Measurements from ENCODE around the gene SPRR2B. TPM values are rescaled to one million over a fixed set of nuclear protein-coding genes. Genes with fewer than 3 reads are reported as not detected.
"Not testable (repeated sequence)": the region's sequence is repeated elsewhere in the genome, so short reads cannot be mapped to it uniquely, and the experiment has no call there.

Gene SPRR2B
- total and polyA plus RNA-seq, 2 experiments from 2014 or later, result not detected

- Histone ChIP-seq H3K9me2 (replicated peaks; ENCODE audit: insufficient read depth) (no peaks in the 10 kb centered on the region), H3K4me2 (no peak overlapping the region), H3K27ac (no peak overlapping the region), H3K4me1 (ENCODE audit: insufficient read depth) (no peaks in the 10 kb centered on the region), H4K20me1 (ENCODE audit: insufficient read depth, poor library complexity, severe bottlenecking) (no peaks in the 10 kb centered on the region), H3K4me3 (no peak overlapping the region), H3K27me3 (no peaks in the 10 kb centered on the region), H3K36me3 (replicated peaks; ENCODE audit: insufficient read depth, low read depth) (no peaks in the 10 kb centered on the region), H3K79me2 (no peaks in the 10 kb centered on the region), H2AFZ (no peak overlapping the region), H3K9me3 (ENCODE audit: low read depth) (no peaks in the 10 kb centered on the region)
- no peak for DNase-seq (ENCODE audit: low spot score)
- WGBS (ENCODE audit: low lambda C conversion rate, missing lambda C conversion rate), result 52% methylated on average over 1 of the region's 1 CpG
- TF ChIP-seq EZH2phosphoT487 (IDR thresholded peaks at IDR 0.05; ENCODE audit: low read depth, severe bottlenecking, unreplicated experiment) (no peak), CTCF (IDR thresholded peaks at IDR 0.05; ENCODE audit: poor library complexity) (no peak), EZH2 (IDR thresholded peaks at IDR 0.05; ENCODE audit: borderline replicate concordance) (no peak)
Measured at GRCh38 chr1:153024413-153024812, 47.0 kb downstream of the SPRR2B start.

DNA sequence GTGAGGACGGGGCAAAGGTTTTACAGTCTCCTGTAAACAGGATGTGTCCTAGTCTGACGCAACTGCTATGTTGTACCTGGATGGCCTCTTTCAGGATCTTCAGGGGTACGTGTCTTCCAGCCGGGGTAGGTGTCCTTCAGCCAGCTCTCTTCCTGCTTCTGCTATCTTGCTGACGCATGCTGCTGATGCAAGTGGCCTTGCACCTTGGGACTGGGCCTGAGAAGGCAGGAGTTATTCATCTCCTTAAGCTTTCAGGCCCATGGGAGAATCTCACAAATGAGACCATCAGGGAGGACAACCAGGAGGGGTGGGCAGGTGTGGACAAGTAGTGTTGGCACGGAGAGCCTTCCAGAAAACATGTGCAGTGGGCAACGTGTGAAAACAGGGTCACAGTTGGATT, 48.3 kb downstream of the SPRR2B start:
- Histone ChIP-seq H3K79me2 (no peaks in the 10 kb centered on the region), H3K27me3 (no peaks in the 10 kb centered on the region), H3K36me3 (replicated peaks; ENCODE audit: insufficient read depth, low read depth) (no peaks in the 10 kb centered on the region), H3K4me2 (no peak overlapping the region), H2AFZ (no peak overlapping the region), H3K9me3 (ENCODE audit: low read depth) (no peaks in the 10 kb centered on the region), H3K27ac (no peak overlapping the region), H3K4me3 (no peak overlapping the region), H4K20me1 (ENCODE audit: insufficient read depth, poor library complexity, severe bottlenecking) (no peaks in the 10 kb centered on the region), H3K9me2 (replicated peaks; ENCODE audit: insufficient read depth) (no peaks in the 10 kb centered on the region), H3K4me1 (ENCODE audit: insufficient read depth) (no peaks in the 10 kb centered on the region)
- TF ChIP-seq EZH2phosphoT487 (IDR thresholded peaks at IDR 0.05; ENCODE audit: low read depth, severe bottlenecking, unreplicated experiment) (no peak), EZH2 (IDR thresholded peaks at IDR 0.05; ENCODE audit: borderline replicate concordance) (no peak), CTCF (IDR thresholded peaks at IDR 0.05; ENCODE audit: poor library complexity) (no peak)
- 75% methylated on average over 7 of the region's 7 CpGs for WGBS (ENCODE audit: low lambda C conversion rate, missing lambda C conversion rate)
- no peak for DNase-seq (ENCODE audit: low spot score)

DNA sequence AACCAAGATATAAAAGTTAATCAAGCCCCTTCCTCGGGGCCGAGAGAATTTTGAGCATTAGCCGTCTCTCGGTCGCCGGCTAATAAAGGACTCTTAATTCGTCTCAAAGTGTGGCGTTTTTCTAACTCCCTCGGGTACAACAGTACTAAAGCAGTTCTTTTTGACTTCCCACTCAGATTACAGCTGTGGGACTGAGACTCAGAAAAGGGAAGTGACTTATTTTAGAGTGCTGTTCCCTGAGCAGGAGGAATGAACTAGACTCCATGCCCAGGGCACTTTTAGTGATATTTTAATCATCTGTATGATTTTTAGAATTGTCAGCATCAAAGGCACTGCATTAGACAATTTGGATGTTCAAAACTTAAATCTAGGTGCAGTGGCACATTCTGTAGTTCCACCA, 49.1 kb downstream of the SPRR2B start:
- 74% methylated on average over 9 of the region's 9 CpGs for WGBS (ENCODE audit: low lambda C conversion rate, missing lambda C conversion rate)
- not testable (repeated sequence) for H3K36me3 ChIP-seq (replicated peaks; ENCODE audit: insufficient read depth, low read depth); H3K27ac ChIP-seq; H4K20me1 ChIP-seq (ENCODE audit: insufficient read depth, poor library complexity, severe bottlenecking); DNase-seq (ENCODE audit: low spot score); H3K9me3 ChIP-seq (ENCODE audit: low read depth); H3K4me1 ChIP-seq (ENCODE audit: insufficient read depth); H3K4me3 ChIP-seq; H2AFZ ChIP-seq; H3K9me2 ChIP-seq (replicated peaks; ENCODE audit: insufficient read depth); H3K27me3 ChIP-seq; H3K4me2 ChIP-seq; H3K79me2 ChIP-seq

DNA sequence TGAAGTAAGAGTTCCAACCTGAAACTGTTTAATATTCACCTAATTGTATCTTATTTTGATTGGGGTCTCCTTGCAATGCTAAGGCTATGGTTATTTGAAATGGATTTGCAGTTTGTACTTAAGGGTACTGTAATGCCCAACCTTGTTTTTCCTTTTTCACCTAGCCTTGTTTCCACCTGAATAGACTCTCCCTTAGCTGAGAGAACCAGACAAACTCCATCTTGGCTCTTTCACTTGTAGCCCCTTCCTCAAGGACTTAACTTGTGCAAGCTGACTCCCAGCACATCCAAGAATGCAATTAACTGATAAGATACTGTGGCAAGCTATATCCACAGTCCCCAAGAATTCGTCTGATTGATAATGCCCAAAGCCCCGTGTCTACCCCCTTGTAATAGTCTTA, 49.6 kb downstream of the SPRR2B start:
- H3K9me3 ChIP-seq (ENCODE audit: low read depth); H3K79me2 ChIP-seq; H3K4me1 ChIP-seq (ENCODE audit: insufficient read depth); DNase-seq (ENCODE audit: low spot score); H3K27me3 ChIP-seq; H3K4me3 ChIP-seq; H3K9me2 ChIP-seq (replicated peaks; ENCODE audit: insufficient read depth); H3K4me2 ChIP-seq; H4K20me1 ChIP-seq (ENCODE audit: insufficient read depth, poor library complexity, severe bottlenecking); H2AFZ ChIP-seq; H3K27ac ChIP-seq; H3K36me3 ChIP-seq (replicated peaks; ENCODE audit: insufficient read depth, low read depth): not testable (repeated sequence)
- 22% methylated on average over 2 of the region's 2 CpGs for WGBS (ENCODE audit: low lambda C conversion rate, missing lambda C conversion rate)

Small RNAs within 50 kb of the gene (small RNA-seq; reads per million reads assigned to genes)
- gene AL356867.1, result not detected

Other genes with a start within 250 kb of the SPRR2B start
- gene LCE1A, start 244.1 kb downstream of the SPRR2B start, total RNA-seq, result not detected in 2 replicates
- not detected in 2 replicates for gene LCE1A, start 244.1 kb downstream of the SPRR2B start, polyA plus RNA-seq
- gene LCE6A, start 228.8 kb downstream of the SPRR2B start, total RNA-seq, result not detected in 2 replicates
- not detected in 2 replicates for gene LCE6A, start 228.8 kb downstream of the SPRR2B start, polyA plus RNA-seq
- not detected in 2 replicates for gene LCE7A, start 211.6 kb downstream of the SPRR2B start, total RNA-seq
- gene LCE7A, start 211.6 kb downstream of the SPRR2B start, polyA plus RNA-seq, result not detected in 2 replicates
- not detected in 2 replicates for gene SMCP, start 193.3 kb downstream of the SPRR2B start, total RNA-seq
- gene SMCP, start 193.3 kb downstream of the SPRR2B start, polyA plus RNA-seq, result not detected in 2 replicates
- 0.52 TPM in 1 of 2 replicates, not detected in the other for gene IVL, start 163.1 kb downstream of the SPRR2B start, total RNA-seq
- not detected in 2 replicates for gene IVL, start 163.1 kb downstream of the SPRR2B start, polyA plus RNA-seq
- gene SPRR5, start 124.4 kb downstream of the SPRR2B start, total RNA-seq, result not detected in 2 replicates
- gene SPRR5, start 124.4 kb downstream of the SPRR2B start, polyA plus RNA-seq, result not detected in 2 replicates
- not detected in 2 replicates for gene SPRR4, start 101.0 kb downstream of the SPRR2B start, total RNA-seq
- not detected in 2 replicates for gene SPRR4, start 101.0 kb downstream of the SPRR2B start, polyA plus RNA-seq
- not detected in 2 replicates for gene SPRR1A, start 87.5 kb downstream of the SPRR2B start, total RNA-seq
- gene SPRR1A, start 87.5 kb downstream of the SPRR2B start, polyA plus RNA-seq, result not detected in 2 replicates
- not detected in 2 replicates for gene SPRR3, start 69.9 kb downstream of the SPRR2B start, total RNA-seq
- gene SPRR3, start 69.9 kb downstream of the SPRR2B start, polyA plus RNA-seq, result 0.40 and 0.72 TPM in 2 replicates
- gene SPRR1B, start 40.4 kb downstream of the SPRR2B start, total RNA-seq, result not detected in 2 replicates
- gene SPRR1B, start 40.4 kb downstream of the SPRR2B start, polyA plus RNA-seq, result 0.54 TPM in 1 of 2 replicates, not detected in the other
- gene SPRR2D, start 30.5 kb downstream of the SPRR2B start, total RNA-seq, result not detected in 2 replicates
- not detected in 2 replicates for gene SPRR2D, start 30.5 kb downstream of the SPRR2B start, polyA plus RNA-seq
- gene SPRR2A, start 14.1 kb downstream of the SPRR2B start, total RNA-seq, result not detected in 2 replicates
- 1.1 TPM in 1 of 2 replicates, not detected in the other for gene SPRR2A, start 14.1 kb downstream of the SPRR2B start, polyA plus RNA-seq
- not detected in 2 replicates for gene SPRR2E, start 22.9 kb upstream of the SPRR2B start, total RNA-seq
- not detected in 2 replicates for gene SPRR2E, start 22.9 kb upstream of the SPRR2B start, polyA plus RNA-seq
- gene SPRR2F, start 41.9 kb upstream of the SPRR2B start, total RNA-seq, result 0.80 and 2.5 TPM in 2 replicates
- 26.1 and 42.2 TPM in 2 replicates for gene SPRR2F, start 41.9 kb upstream of the SPRR2B start, polyA plus RNA-seq
- not detected in 2 replicates for gene SPRR2G, start 79.3 kb upstream of the SPRR2B start, total RNA-seq
- gene SPRR2G, start 79.3 kb upstream of the SPRR2B start, polyA plus RNA-seq, result not detected in 2 replicates
- not detected in 2 replicates for gene LELP1, start 131.8 kb upstream of the SPRR2B start, total RNA-seq
- not detected in 2 replicates for gene LELP1, start 131.8 kb upstream of the SPRR2B start, polyA plus RNA-seq
- gene PRR9, start 146.0 kb upstream of the SPRR2B start, total RNA-seq, result not detected in 2 replicates
- gene PRR9, start 146.0 kb upstream of the SPRR2B start, polyA plus RNA-seq, result 0.33 TPM in 1 of 2 replicates, not detected in the other
- not detected in 2 replicates for gene LORICRIN, start 188.1 kb upstream of the SPRR2B start, total RNA-seq
- gene LORICRIN, start 188.1 kb upstream of the SPRR2B start, polyA plus RNA-seq, result not detected in 2 replicates
- gene PGLYRP3, start 241.3 kb upstream of the SPRR2B start, total RNA-seq, result not detected in 2 replicates
- not detected in 2 replicates for gene PGLYRP3, start 241.3 kb upstream of the SPRR2B start, polyA plus RNA-seq

Data from hepatocyte (in vitro differentiated cells).